Islet of Langerhans (tissue), 1 donor: ENCODE measurements around the gene SLC25A1.

Experiments used
- FAIRE-seq: peaks from one replicate; lab custom pipeline; 2011; peaks lifted over from hg19 to GRCh38; lab: Jason Lieb, UNC

The SLC25A1 gene

GRCh38 chr22:19178657-19179496, at the start of gene SLC25A1:
TSS of gene SLC25A1 (minus strand) at chr22:19178736. CDS start at chr22:19178673, 63 bp downstream.
- FAIRE-seq, result no peak

- no peak for FAIRE-seq
Measured at GRCh38 chr22:19228179-19228578, 49.6 kb upstream of the SLC25A1 start.

GRCh38 chr22:19226428-19226827, 47.9 kb upstream of the SLC25A1 start:
- FAIRE-seq, result no peak

- no peak for FAIRE-seq
Measured at GRCh38 chr22:19225560-19225959, 47.0 kb upstream of the SLC25A1 start.

DNA sequence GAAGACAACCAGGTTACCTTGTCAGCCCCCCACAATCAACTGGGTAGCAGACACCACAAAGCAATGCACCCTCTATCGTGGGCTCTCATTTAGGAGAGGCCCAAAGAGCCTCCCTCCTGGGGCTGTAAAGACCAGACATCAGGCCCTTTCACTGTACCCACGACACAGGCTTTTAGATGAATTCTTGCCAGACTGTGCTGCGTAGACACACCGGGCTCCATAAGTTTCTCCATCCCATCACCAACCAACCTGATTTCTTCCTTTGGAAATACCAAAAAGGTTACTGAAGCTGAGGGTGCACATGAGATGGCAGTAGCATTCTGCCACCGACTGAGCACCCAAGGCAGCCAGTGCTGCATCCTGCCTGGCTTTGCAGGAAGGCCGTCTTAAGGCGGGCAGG, 46.4 kb upstream of the SLC25A1 start:
- no peak for FAIRE-seq

DNA sequence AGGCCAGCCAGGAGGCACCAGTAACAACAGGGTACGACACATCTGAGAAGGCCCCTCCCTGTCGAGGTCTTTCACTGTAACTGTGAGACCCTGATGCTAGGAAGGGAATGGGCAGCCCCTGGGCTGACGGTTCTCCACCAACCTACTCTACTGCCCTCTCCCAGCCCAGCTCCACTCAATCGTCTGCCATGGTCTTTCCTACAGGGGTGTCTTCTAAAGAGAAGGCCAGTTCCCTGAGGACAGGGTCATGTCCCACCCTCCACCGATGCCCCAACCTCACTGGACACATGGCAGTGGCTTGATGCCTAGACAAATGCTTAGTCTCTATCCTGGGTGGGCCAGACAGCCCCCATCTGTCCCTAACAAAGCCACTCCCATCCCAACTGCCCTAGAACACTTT, 46.0 kb upstream of the SLC25A1 start:
- no peak for FAIRE-seq

- FAIRE-seq, result no peak
Measured at GRCh38 chr22:19223617-19224016, 45.1 kb upstream of the SLC25A1 start.

- FAIRE-seq, result no peak
Measured at GRCh38 chr22:19223110-19223509, 44.6 kb upstream of the SLC25A1 start.

DNA sequence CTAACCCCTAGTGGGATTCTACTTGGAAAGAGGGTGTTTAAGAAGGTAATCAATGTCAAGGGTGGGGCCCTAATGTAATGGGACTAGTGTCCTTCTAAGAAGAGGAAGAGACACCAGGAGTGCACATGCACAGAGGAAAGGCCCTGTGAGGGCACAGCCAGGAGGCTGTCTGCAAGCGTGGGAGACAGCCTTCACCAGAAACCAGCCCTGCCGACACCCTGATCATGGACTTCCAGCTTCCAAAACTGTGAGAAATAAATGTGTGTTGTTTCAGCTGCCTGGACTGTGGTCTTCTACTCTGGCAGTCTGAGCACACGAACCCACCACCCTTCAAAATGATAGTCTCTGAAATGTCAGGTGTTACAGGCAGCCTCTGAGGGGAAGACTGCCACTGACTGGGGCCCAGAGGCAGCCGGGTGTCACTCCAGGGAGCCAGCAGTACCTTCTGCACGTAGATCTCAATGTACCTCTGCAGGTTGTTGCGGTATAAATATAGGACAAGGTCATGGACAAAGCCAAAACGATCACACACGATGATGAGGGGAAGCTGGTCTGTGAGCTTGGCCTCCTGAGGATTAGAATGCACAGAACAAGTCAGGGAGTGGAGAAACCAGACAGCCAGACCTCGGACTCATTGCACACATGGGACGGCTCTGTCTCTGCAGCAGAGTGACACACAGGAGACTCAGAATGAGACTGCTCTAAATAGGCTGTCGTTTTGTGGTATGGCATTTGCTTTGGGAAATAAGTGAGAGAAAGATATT, 43.9 kb upstream of the SLC25A1 start:
- FAIRE-seq, result no peak

- no peak for FAIRE-seq
Measured at GRCh38 chr22:19220867-19221266, 42.3 kb upstream of the SLC25A1 start.

GRCh38 chr22:19218541-19219233, 40.2 kb upstream of the SLC25A1 start:
- no peak for FAIRE-seq

DNA sequence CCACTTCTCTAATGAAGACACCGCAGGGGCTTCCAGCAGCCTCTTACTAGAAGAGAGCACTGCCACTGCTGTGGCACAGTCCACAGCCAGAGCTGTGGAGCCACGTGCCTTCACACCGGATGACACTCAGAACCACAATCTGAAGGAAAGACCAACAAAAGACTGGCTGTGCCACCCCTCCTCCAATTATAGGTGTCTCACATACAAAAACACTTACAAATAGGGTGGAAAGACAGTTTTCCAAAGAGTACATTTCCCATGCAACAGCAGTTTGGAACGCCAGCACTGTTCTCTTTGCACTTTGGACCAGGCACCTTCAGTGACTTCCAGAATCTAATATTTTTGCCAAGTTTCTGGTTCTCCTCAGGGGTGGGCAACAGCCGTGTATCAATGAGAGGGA, 38.0 kb upstream of the SLC25A1 start:
- no peak for FAIRE-seq

- no peak for FAIRE-seq
Measured at GRCh38 chr22:19215360-19215759, 36.8 kb upstream of the SLC25A1 start.

GRCh38 chr22:19214078-19214473, 35.5 kb upstream of the SLC25A1 start:
- FAIRE-seq, result no peak

DNA sequence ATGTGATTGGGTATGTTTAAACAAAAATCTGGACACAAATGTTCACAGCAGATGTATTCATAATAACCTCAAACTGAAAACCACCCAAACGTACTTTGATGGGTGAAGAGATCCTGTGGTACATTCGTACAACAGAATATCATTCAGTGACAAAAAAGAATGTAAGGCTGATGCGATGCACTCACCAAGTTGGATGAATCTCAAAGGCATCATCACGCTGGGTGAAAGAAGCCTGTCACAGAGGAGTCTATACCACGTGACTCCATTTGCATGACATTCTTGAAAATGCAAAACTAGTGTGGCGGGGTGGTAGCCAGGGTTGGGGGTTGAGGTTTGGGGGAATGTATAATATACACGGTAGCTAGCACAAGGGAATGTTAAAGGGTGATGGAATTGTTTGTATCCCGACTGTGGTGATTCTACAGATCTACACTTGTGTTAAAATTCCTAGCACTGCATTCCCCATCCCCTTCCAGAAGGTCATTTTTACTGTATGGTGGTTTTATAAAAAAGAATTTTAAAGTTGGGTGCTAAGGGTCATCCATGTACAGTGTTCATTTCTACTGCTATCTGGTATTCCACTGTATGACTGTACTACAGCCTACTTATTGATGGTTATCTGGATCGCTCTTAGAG, 35.0 kb upstream of the SLC25A1 start:
- no peak for FAIRE-seq

DNA sequence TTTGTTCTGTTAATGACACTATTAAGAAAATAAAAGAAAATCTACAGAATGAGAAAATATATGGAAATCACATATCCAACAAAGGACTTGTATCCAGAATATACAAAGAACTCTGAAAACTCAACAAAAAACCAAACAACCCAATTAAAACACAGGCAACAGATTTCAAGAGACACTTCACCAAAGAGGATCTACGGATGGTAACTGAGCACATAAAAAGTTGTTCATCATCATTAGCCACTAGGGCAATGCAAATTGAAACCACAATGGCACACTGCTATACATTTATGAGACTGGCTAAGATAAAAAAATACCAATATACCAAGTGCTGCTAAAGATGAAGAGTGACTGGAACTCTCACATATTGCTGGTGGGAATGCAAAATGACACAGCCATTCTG, 34.5 kb upstream of the SLC25A1 start:
- FAIRE-seq, result no peak

DNA sequence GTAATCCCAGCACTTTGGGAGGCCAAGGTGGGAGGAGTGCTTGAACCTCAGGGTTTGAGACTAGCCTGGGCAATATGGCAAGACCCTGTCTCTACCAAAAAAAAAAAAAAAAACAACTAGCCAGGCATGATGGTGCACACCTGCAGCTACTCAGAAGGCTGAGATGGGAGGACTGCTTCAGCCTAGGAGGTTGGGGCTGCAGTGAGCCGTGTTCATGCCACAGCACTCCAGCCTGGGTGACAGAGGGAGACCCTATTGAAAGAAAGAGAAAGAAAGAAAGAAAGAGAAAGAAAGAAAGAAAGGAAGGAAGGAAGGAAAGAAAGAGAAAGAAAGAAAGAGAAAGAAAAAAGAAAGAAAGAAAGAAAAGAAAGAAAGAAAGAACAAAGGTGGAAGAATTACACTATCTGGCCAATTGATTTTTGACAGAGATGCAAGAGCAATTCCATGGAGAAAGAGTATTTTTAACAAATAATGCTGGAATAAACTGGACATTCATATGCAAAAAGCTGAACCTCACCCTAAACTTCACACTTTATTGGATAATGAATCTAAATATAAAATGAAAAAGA, 33.9 kb upstream of the SLC25A1 start:
- FAIRE-seq, result no peak

DNA sequence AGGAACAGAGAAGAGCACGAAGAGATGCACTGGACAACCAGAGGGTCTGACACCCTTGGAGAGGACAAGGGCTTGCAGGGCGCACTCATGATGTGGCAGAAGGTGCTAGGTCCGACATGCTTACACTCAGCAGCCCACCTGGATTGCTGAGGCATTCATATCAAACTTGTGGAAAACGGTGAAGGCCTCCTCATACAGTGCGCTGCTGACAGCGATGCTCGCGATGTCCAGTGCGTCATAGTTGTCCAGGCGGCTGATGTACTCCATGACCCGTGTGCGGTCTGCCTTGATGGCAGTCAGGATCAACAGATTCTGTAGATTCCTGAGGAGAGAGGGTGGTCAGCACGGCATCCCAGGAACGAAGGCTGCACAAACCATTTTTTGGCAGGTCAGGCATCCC, 31.7 kb upstream of the SLC25A1 start:
- FAIRE-seq, result no peak

DNA sequence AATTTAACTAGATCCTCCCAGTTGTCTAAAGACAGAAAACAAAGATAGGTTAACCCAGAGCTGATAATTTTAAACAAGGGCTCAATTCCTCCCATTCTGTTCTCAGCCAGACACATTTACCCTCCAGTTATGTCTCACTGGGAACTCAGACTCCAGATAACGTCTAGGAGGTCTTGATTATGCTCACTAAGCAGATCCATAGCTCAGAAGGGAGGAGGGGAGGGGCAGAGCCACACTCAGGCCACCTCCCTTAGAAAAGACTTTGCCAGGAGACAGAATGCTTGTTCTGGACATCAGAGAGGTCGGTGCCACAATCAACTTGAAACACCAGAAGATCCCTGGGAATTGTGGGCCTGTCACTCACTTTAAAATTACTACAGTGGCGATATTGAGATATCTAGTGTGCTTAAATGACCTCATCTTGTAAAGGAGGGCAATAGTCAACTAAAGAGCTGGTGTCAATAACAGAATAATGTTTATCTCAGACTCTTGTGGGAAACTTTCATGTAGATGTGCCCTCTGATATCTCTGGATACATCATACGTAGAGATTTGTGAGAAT, 29.8 kb upstream of the SLC25A1 start:
- FAIRE-seq, result no peak

DNA sequence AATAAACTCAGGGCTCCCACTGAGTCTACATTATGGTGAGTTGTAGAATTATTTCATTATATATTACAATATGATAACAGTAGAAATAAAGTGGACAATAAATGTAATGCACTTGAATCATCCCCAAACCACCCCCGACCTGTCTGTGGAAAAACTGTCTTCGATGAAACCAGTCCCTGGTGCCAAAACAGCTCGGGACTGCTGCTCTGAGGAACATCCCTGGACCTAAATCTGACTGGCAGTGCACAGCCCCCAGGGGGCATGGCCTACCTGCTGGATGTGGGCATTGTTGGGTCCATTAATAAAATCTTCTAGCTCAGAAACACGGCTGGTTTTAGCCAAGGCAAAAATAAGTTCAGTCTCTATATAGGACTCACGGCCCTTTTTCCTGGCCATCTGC, 29.3 kb upstream of the SLC25A1 start:
- no peak for FAIRE-seq

GRCh38 chr22:19207401-19207808, 28.9 kb upstream of the SLC25A1 start:
- FAIRE-seq, result no peak

DNA sequence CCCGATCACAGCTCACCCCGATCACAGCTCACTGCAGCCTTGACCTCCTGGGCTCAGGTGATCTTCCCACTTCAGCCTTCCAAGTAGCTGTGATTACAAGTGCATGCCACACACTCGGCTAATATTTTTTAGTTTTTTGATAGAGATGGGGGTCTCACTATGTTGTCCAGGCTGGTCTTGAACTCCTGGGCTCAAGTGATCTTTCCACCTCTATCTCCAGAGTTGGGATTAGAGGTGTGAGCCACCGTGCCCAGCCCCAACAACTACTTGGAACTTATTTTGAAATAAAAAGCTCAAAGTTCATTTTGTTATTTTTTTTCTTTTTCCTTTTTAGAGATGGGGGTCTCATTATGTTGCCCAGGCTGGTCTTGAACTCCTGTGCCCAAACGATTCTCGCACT, 27.8 kb upstream of the SLC25A1 start:
- no peak for FAIRE-seq
